T-cell (primary cell): ENCODE measurements around the gene USP7. TPM values are rescaled to one million over a fixed set of nuclear protein-coding genes. Genes with fewer than 3 reads are reported as not detected.
A peak's percentile ranks its signal among the peaks of the same experiment; 100 is the strongest.

Source experiments
- ATAC-seq, 4 experiments: fragments of 200-7000 bp in 3 of 4; fragments of 150-1000 bp in 1 of 4; cut with Tn5 transposase; replicated peaks in 1 of 4; 1 replicate in 3 of 4; 2 replicates in 1 of 4; pipeline ENCODE4 v1.10.0; 2021; ENCODE audit warnings: moderate library complexity in 3 of 4, mild to moderate bottlenecking in 2 of 4, moderate number of reproducible peaks in 1 of 4
- CTCF ChIA-PET, 2 donors: fragments of 300-600 bp; sonication (Branson Sonifier 250); formaldehyde crosslinking; loops; one replicate each; lab custom pipeline; 2022; ENCODE audit warnings: antibody characterized with exemption in 2 of 2; lab: Charles Lee
- POLR2A ChIA-PET, 2 donors: fragments of 300-600 bp; sonication (Branson Sonifier 250); formaldehyde crosslinking; loops; one replicate each; lab custom pipeline; 2022; ENCODE audit warnings: antibody characterized with exemption in 2 of 2; lab: Charles Lee
- DNase-seq, 35 experiments: peaks; one replicate each; pipeline versions ENCODE4 v3.0.0 to v3.0.0-alpha.2; 2013 to 2023
- H3K27ac ChIP-seq: one replicate; pipeline ENCODE4 v1.5.1; 2013; ENCODE audit warnings: low read length
- H3K27me3 ChIP-seq, 2 experiments: replicated peaks in 1 of 2; 1 replicate in 1 of 2; 2 replicates in 1 of 2; pipeline versions ENCODE4 v1.6.1 to v1.7.0; 2013; ENCODE audit warnings: low read length in 1 of 2, mixed read lengths in 1 of 2; ENCODE audit not compliant: control insufficient read depth in 2 of 2, insufficient read depth in 2 of 2; ENCODE audit errors: extremely low read depth in 1 of 2
- H3K36me3 ChIP-seq, 2 donors: 1 replicate in 1 of 2; 2 replicates in 1 of 2; pipeline versions ENCODE4 v1.6.1 to v1.7.0; 2013; ENCODE audit warnings: low read length in 1 of 2; ENCODE audit not compliant: control insufficient read depth in 2 of 2, insufficient read depth in 1 of 2; ENCODE audit errors: extremely low read depth in 1 of 2
- H3K4me1 ChIP-seq, 2 experiments: 1 replicate in 1 of 2; 2 replicates in 1 of 2; pipeline versions ENCODE4 v1.6.1 to v1.7.0; 2013; ENCODE audit warnings: low read length in 2 of 2, mixed read lengths in 1 of 2; ENCODE audit not compliant: insufficient read depth in 2 of 2, control insufficient read depth in 1 of 2; ENCODE audit errors: extremely low read depth in 1 of 2
- H3K4me3 ChIP-seq, 2 donors: 1 replicate in 1 of 2; 2 replicates in 1 of 2; pipeline versions ENCODE4 v1.5.1 to v1.7.0; 2013; ENCODE audit warnings: mild to moderate bottlenecking in 2 of 2, low read length in 1 of 2, moderate library complexity in 1 of 2; ENCODE audit not compliant: control insufficient read depth in 1 of 2; ENCODE audit errors: extremely low read depth in 1 of 2
- H3K9me3 ChIP-seq: 2 replicates; pipeline ENCODE4 v1.7.0; 2013
- H3K27ac Mint-ChIP-seq, 2 donors: one replicate each; pipeline ENCODE4 v1.8.0; 2020 to 2021; ENCODE audit warnings: mild to moderate bottlenecking in 2 of 2, mixed read lengths in 2 of 2
- H3K27me3 Mint-ChIP-seq, 2 donors: one replicate each; pipeline ENCODE4 v1.8.0; 2021 to 2022; ENCODE audit warnings: mixed read lengths in 2 of 2
- H3K36me3 Mint-ChIP-seq: one replicate; pipeline ENCODE4 v1.8.0; 2021; ENCODE audit warnings: mixed read lengths
- H3K4me1 Mint-ChIP-seq, 3 donors: one replicate each; pipeline ENCODE4 v1.8.0; 2020 to 2022; ENCODE audit warnings: mixed read lengths in 3 of 3, mild to moderate bottlenecking in 1 of 3
- H3K4me3 Mint-ChIP-seq, 3 donors: one replicate each; pipeline ENCODE4 v1.8.0; 2020 to 2022; ENCODE audit warnings: mild to moderate bottlenecking in 3 of 3, mixed read lengths in 3 of 3, moderate library complexity in 3 of 3
- H3K9me3 Mint-ChIP-seq, 3 donors: one replicate each; pipeline ENCODE4 v1.8.0; 2020 to 2022; ENCODE audit warnings: mixed read lengths in 3 of 3
- WGBS: methylation state at CpG from one replicate; pipeline ENCODE4 v1.1.5; 2013; ENCODE audit warnings: missing lambda C conversion rate; ENCODE audit not compliant: insufficient coverage; 5-methylcytosine and 5-hydroxymethylcytosine counted together
- total RNA-seq, 35 experiments: library from RNA in 6 of 35; stranded (reverse) in 6 of 35; fragments of 120-200 nt in 1 of 35; gene quantifications; one replicate each; pipeline versions ENCODE4 v1.2.1 to v1.2.4 and lab custom pipeline; 2013 to 2026

USP7 gene
- total RNA-seq, 5 donors from 2014 or later (not counting 1 experiment from before 2014, with no cell fraction given), result 159 to 261 (median 169) TPM

GRCh38 chr16:8963010-8963820 lies 491 bp downstream of the USP7 start:
- peak in 7 of 35 experiments; percentile 11 to 48 (median 20) for DNase-seq
- POLR2A ChIA-PET, result no interaction called here
- WGBS, result under 1% methylated on average over 133 of the region's 146 CpGs

GRCh38 chr16:8962393-8963009 lies 1.2 kb downstream of the USP7 start:
- peak in 34 of 35 experiments; percentile 21 to 84 (median 69) for DNase-seq
- ChIA-PET CTCF (interaction anchor here in 1 of 2 donors (1.3 kb wide), 1 partner anchor 46 kb away, joined by 5 read pairs; no protein-coding TSS in a partner anchor), POLR2A (no interaction called here)
- Histone ChIP-seq H3K36me3 (no peaks in the 10 kb centered on the region), H3K4me3 (peak overlapping the region; percentile 68 to 85), H3K9me3 (no peaks in the 10 kb centered on the region), H3K4me1 (peaks cover 49 to 57% of the 10 kb centered on the region in 2 experiments), H3K27ac (peak overlapping the region; percentile 42), H3K27me3 (peaks cover 0 to 10% of the 10 kb centered on the region in 2 experiments)
- Mint-ChIP-seq H3K9me3 (no peaks in the 10 kb centered on the region), H3K36me3 (peaks cover 5% of the 10 kb centered on the region), H3K4me1 (peaks cover 50 to 54% (median 51%) of the 10 kb centered on the region in 3 donors), H3K4me3 (peak overlapping the region; percentile 95 to 96 (median 95)), H3K27me3 (peaks cover 0 to 7% of the 10 kb centered on the region in 2 donors), H3K27ac (peak overlapping the region; percentile 94 to 96)
- ATAC-seq, result peak; percentile 20 to 59 (median 32)
- 2% methylated on average over 50 of the region's 50 CpGs for WGBS

More at GRCh38 chr16:8963010-8963820, 491 bp downstream of the USP7 start:
- H3K4me3 ChIP-seq, result peak overlapping the region; percentile 68 to 85
- ATAC-seq, result no peak
- H3K4me3 Mint-ChIP-seq, result peak overlapping the region; percentile 49 to 96 (median 61)
- H3K36me3 Mint-ChIP-seq, result peaks cover 5% of the 10 kb centered on the region
- H3K36me3 ChIP-seq, result no peaks in the 10 kb centered on the region
- H3K27me3 ChIP-seq, result peaks cover 0 to 12% of the 10 kb centered on the region in 2 experiments
- H3K9me3 ChIP-seq, result no peaks in the 10 kb centered on the region
- H3K27ac ChIP-seq, result peak overlapping the region; percentile 42
- CTCF ChIA-PET, result no interaction called here
- H3K4me1 ChIP-seq, result peaks cover 42 to 49% of the 10 kb centered on the region in 2 experiments
- no peak overlapping the region for H3K27ac Mint-ChIP-seq
- no peaks in the 10 kb centered on the region for H3K9me3 Mint-ChIP-seq
- peaks cover 43 to 47% (median 43%) of the 10 kb centered on the region in 3 donors for H3K4me1 Mint-ChIP-seq
- H3K27me3 Mint-ChIP-seq, result peaks cover 0 to 7% of the 10 kb centered on the region in 2 donors

GRCh38 chr16:8961811-8962390 lies 1.8 kb downstream of the USP7 start:
- ChIA-PET POLR2A (no interaction called here), CTCF (interaction anchor here in 1 of 2 donors (1.3 kb wide), 1 partner anchor 47 kb away, joined by 5 read pairs; no protein-coding TSS in a partner anchor)
- Mint-ChIP-seq H3K9me3 (no peaks in the 10 kb centered on the region), H3K36me3 (peaks cover 5% of the 10 kb centered on the region), H3K4me1 (peaks cover 56 to 60% (median 57%) of the 10 kb centered on the region in 3 donors), H3K27ac (peak overlapping the region; percentile 94 to 96), H3K4me3 (peak overlapping the region; percentile 95 to 96 (median 95)), H3K27me3 (peaks cover 0 to 6% of the 10 kb centered on the region in 2 donors)
- WGBS, result 41% methylated on average over 8 of the region's 15 CpGs
- ATAC-seq (no peak), DNase-seq (peak in 1 of 35 experiments; percentile 13)
- H3K36me3 ChIP-seq, result no peaks in the 10 kb centered on the region
- peaks cover 0 to 10% of the 10 kb centered on the region in 2 experiments for H3K27me3 ChIP-seq
- peak overlapping the region; percentile 68 to 85 for H3K4me3 ChIP-seq
- H3K4me1 ChIP-seq, result peaks cover 50 to 61% of the 10 kb centered on the region in 2 experiments
- H3K27ac ChIP-seq, result peak overlapping the region; percentile 42
- H3K9me3 ChIP-seq, result no peaks in the 10 kb centered on the region

GRCh38 chr16:8960788-8961109 lies 3.0 kb downstream of the USP7 start:
- peak overlapping the region; percentile 91 to 92 for H3K27ac Mint-ChIP-seq

GRCh38 chr16:8959921-8960787 lies 3.6 kb downstream of the USP7 start:
- ChIA-PET CTCF (interaction anchor here (0.6 to 1.9 kb wide), 7 partner anchors 22 to 394 kb away, joined by 3 to 7 read pairs (median 5); no protein-coding TSS in a partner anchor), POLR2A (interaction anchor here in 1 of 2 donors (0.7 kb wide), 1 partner anchor 131 kb away, joined by 5 read pairs; the partner anchor contains the start of gene HAPSTR1)
- no peaks in the 10 kb centered on the region for H3K9me3 ChIP-seq
- no peaks in the 10 kb centered on the region for H3K27me3 ChIP-seq
- no peaks in the 10 kb centered on the region for H3K36me3 ChIP-seq
- 17% methylated on average over 11 of the region's 12 CpGs for WGBS
- H3K4me3 ChIP-seq, result peak overlapping the region; percentile 25
- Mint-ChIP-seq H3K27ac (peak overlapping the region; percentile 91 to 92), H3K9me3 (no peaks in the 10 kb centered on the region), H3K27me3 (no peaks in the 10 kb centered on the region), H3K36me3 (peaks cover 5% of the 10 kb centered on the region), H3K4me1 (peaks cover 72 to 76% (median 73%) of the 10 kb centered on the region in 3 donors), H3K4me3 (peak overlapping the region; percentile 95 to 96 (median 95))
- peak in 2 of 4 experiments; percentile 17 for ATAC-seq
- H3K27ac ChIP-seq, result peak overlapping the region; percentile 74
- DNase-seq, result peak in 7 of 35 experiments; percentile 12 to 50 (median 20)
- peaks cover 58 to 79% of the 10 kb centered on the region in 2 experiments for H3K4me1 ChIP-seq

More at GRCh38 chr16:8960788-8961109, 3.0 kb downstream of the USP7 start:
- peak overlapping the region; percentile 95 to 96 (median 95) for H3K4me3 Mint-ChIP-seq
- no peak for ATAC-seq
- Histone ChIP-seq H3K27me3 (peaks cover 0 to 2% of the 10 kb centered on the region in 2 experiments), H3K4me1 (peaks cover 58 to 73% of the 10 kb centered on the region in 2 experiments), H3K27ac (peak overlapping the region; percentile 74), H3K4me3 (peak overlapping the region; percentile 19 to 25), H3K36me3 (no peaks in the 10 kb centered on the region), H3K9me3 (no peaks in the 10 kb centered on the region)
- POLR2A ChIA-PET, result interaction anchor here in 1 of 2 donors (0.7 kb wide), 1 partner anchor 131 kb away, joined by 5 read pairs; the partner anchor contains the start of gene HAPSTR1
- H3K36me3 Mint-ChIP-seq, result peaks cover 5% of the 10 kb centered on the region
- peaks cover 67 to 71% (median 68%) of the 10 kb centered on the region in 3 donors for H3K4me1 Mint-ChIP-seq
- CTCF ChIA-PET, result interaction anchor here (0.5 to 1.9 kb wide), 6 partner anchors 24 to 395 kb away, joined by 3 to 7 read pairs (median 5); no protein-coding TSS in a partner anchor
- no peaks in the 10 kb centered on the region for H3K27me3 Mint-ChIP-seq
- no peak for DNase-seq
- no peaks in the 10 kb centered on the region for H3K9me3 Mint-ChIP-seq
- WGBS, result no CpG with 5 or more reads among the region's 1 CpG
